ENCODE measurements around the gene SLC45A3.

DNA sequence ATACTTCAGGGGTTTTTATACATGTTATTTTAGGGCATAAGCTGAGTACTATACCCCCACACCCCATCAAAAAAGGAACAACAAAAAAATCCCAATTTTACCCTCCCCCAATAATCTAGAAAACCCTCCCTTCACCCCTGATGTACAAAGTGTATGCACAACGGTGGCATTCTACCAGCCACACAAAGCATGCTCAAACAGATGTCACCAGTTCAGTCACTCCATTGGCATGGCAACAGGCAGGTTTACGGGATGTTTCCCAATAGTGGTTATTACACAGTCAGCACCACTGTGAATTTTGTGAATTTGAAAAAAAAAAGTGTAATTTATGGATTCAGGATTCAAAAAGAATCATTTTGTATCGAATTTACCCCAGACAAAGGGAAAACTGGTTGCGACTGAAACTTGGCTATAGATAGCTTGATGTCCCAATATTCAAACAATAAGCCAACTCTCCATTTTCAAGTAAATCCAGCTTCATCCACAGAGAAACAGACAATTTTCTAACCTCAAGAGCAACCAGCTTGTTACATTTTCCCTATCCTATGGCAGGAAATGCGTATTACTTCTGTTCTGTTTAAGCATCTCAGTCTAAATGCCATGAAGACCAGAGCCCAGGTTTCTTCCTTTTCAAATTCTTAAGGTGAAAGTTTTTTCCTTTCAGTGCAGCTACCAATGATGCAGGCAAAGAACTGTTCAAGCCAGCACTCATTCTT lies 34.0 kb upstream of the SLC45A3 start:
- TF ChIP-seq POLR2A (IDR thresholded peaks at IDR 0.05; ENCODE audit: borderline replicate concordance, extremely low read depth, insufficient read depth, insufficient read length), result no peak
- TF ChIP-seq SRF (IDR thresholded peaks at IDR 0.05; ENCODE audit: low read depth), result no peak
- TF ChIP-seq, protein P1, sequence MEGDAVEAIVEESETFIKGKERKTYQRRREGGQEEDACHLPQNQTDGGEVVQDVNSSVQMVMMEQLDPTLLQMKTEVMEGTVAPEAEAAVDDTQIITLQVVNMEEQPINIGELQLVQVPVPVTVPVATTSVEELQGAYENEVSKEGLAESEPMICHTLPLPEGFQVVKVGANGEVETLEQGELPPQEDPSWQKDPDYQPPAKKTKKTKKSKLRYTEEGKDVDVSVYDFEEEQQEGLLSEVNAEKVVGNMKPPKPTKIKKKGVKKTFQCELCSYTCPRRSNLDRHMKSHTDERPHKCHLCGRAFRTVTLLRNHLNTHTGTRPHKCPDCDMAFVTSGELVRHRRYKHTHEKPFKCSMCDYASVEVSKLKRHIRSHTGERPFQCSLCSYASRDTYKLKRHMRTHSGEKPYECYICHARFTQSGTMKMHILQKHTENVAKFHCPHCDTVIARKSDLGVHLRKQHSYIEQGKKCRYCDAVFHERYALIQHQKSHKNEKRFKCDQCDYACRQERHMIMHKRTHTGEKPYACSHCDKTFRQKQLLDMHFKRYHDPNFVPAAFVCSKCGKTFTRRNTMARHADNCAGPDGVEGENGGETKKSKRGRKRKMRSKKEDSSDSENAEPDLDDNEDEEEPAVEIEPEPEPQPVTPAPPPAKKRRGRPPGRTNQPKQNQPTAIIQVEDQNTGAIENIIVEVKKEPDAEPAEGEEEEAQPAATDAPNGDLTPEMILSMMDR (IDR thresholded peaks at IDR 0.05 in 2 of 3, conservative IDR thresholded peaks at IDR 0.05 in 1 of 3; ENCODE audit: borderline replicate concordance in 1 of 3, insufficient read depth in 1 of 3, low read depth in 2 of 3, low read length in 2 of 3), result no peak
- no peak for TF ChIP-seq TCF7L2 (IDR thresholded peaks at IDR 0.05; ENCODE audit: borderline replicate concordance, extremely low read depth, insufficient read depth, insufficient read length)
- TF ChIP-seq ZNF274 (IDR thresholded peaks at IDR 0.05; ENCODE audit: low read depth, low read length), result no peak
- TF ChIP-seq POLR2AphosphoS5 (IDR thresholded peaks at IDR 0.05; ENCODE audit: low read depth, low read length), result peak; percentile 46; the same call in 1 of the 2 replicates
